GM10248 (cell line): ENCODE measurements around the gene NRG2.

Source experiments
- CTCF ChIA-PET: fragments of 300-600 bp; sonication (Branson Sonifier 250); formaldehyde crosslinking; extraction: SDS; loops from one replicate; lab custom pipeline; 2021; ENCODE audit warnings: antibody characterized with exemption; lab: Yijun Ruan, JAX
- POLR2A ChIA-PET: fragments of 350-650 bp; sonication (Branson Sonifier 250); formaldehyde crosslinking; extraction: SDS; loops from one replicate; lab custom pipeline; 2020; ENCODE audit warnings: antibody characterized with exemption; lab: Yijun Ruan, JAX
- DNase-seq: peaks from one replicate; pipeline ENCODE4 v3.0.0; 2012; ENCODE audit errors: extremely low spot score
- TF ChIP-seq, protein P1 (sequence below): IDR thresholded peaks from 2 replicates; pipeline ENCODE4 v1.5.1; 2012; ENCODE audit warnings: mild to moderate bottlenecking, low read depth; ENCODE audit errors: extremely low read depth, missing control alignments, control extremely low read depth

The NRG2 gene

DNA sequence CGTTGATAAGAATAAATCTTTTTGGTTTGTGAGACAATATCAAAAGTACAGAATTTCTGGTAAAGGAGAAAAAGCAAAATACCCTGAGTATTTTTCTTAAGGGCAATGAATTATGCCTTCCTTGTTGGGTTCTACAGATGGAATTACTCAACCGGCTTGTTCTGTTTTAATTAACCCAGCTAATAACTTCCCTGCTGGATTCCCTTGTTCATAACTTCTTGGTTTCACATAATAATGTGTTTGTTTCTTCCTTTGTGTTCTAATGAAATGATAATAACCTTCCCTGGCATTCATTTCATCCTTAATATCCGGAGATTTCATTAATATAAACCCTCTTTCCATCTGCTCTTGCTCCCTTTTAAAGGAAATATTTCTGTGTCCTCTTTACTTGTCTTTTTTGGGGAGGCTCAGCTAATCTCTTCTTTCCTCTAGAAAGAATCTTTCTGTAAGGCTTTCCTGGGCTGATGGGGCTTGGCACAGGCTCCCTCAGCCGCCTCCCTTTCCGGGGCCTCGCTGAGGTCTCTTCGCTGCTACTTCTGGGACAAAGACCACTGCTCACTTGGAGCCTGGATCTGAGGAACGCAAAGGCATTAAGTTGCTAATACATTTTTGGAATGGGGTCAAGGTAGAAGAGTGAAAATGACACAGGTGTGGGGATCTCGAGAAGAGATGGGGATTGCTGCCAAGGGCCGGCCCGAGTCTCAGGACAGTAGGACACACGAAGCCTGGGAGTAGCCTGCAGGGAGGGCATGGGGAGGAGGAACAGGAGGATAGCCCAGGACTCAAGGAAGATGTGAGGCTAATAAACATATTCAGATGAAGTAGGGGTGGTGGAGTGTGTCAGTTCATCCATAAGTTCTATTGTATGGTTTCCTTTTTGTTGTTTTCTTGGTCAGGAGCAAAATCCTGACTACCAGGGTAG lies 118.5 kb downstream of the NRG2 start:
- TF ChIP-seq, protein P1, sequence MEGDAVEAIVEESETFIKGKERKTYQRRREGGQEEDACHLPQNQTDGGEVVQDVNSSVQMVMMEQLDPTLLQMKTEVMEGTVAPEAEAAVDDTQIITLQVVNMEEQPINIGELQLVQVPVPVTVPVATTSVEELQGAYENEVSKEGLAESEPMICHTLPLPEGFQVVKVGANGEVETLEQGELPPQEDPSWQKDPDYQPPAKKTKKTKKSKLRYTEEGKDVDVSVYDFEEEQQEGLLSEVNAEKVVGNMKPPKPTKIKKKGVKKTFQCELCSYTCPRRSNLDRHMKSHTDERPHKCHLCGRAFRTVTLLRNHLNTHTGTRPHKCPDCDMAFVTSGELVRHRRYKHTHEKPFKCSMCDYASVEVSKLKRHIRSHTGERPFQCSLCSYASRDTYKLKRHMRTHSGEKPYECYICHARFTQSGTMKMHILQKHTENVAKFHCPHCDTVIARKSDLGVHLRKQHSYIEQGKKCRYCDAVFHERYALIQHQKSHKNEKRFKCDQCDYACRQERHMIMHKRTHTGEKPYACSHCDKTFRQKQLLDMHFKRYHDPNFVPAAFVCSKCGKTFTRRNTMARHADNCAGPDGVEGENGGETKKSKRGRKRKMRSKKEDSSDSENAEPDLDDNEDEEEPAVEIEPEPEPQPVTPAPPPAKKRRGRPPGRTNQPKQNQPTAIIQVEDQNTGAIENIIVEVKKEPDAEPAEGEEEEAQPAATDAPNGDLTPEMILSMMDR, result no peak
- DNase-seq, result no peak
- CTCF ChIA-PET, result interaction anchor here (0.8 to 2.2 kb wide), 5 partner anchors 9 to 222 kb away, joined by 3 to 13 read pairs (median 5); no protein-coding TSS in a partner anchor
- POLR2A ChIA-PET, result no interaction called here

DNA sequence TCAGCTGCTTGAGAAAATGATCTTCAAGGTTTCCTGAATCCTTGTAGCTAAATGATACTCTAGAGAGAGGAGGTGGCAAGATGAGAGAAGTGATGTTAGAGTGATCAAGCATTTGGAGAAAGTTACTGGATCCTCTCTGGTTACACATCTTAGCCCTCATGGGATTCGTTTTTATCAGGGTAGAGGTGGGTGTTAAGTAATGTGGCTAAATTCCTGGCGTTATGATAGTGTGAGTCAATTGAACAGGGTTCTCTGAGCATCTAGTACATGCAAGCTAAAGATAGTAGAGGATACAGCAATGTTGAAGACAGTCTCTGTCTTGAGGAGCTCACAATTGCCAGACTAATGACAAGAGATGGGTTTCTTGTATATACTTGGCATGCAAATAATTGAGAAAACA lies 123.8 kb downstream of the NRG2 start:
- ChIA-PET CTCF (interaction anchor here (0.8 to 12.0 kb wide), 6 partner anchors 9 to 76 kb away, joined by 3 to 80 read pairs (median 3); no protein-coding TSS in a partner anchor), POLR2A (no interaction called here)
- no peak for DNase-seq
- TF ChIP-seq, protein P1, result no peak

DNA sequence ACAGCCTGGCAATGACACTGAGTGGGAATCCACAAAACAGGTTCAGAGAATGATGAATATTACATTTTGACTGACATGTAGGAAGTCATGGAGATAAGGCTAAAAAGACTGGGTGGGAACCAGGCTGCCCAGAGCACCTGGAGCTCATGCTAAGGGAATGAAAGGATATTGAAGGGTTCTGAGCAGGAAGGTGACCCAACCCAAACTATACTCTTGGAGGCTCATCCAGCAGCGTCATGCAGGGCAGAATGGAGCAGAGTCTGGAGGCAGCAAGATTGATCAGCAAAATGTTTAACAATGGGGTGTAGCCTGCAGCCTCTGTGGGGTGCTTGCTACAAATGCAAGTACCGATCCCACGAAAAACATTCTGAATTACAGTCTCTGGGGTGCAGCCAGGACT lies 127.3 kb downstream of the NRG2 start:
- TF ChIP-seq, protein P1, result no peak
- CTCF ChIA-PET, result interaction anchor here (0.9 to 12.0 kb wide), 7 partner anchors 10 to 150 kb away, joined by 3 to 80 read pairs (median 5); no protein-coding TSS in a partner anchor
- POLR2A ChIA-PET, result no interaction called here
- no peak for DNase-seq

DNA sequence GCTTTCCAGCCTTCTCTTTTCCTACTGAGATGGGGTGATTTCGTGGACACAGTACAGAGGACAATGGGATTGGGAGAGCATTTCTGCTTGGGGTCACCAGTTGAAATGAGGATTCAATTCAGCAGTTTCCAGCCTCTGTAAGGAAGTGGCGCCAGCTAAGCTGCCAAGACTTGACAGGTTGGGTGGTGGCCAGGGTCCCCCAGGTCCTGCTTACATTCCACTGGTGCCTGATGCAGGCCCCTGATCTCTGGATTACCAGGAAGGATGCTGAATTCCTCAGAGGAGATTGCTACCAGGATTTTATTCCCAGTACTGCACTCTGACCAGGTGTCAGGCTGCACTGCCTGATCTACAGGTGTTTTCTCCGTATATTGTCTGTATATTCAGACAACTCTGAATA lies 127.8 kb downstream of the NRG2 start:
- ChIA-PET CTCF (interaction anchor here (0.9 to 12.0 kb wide), 10 partner anchors 10 to 150 kb away, joined by 3 to 80 read pairs (median 4); no protein-coding TSS in a partner anchor), POLR2A (no interaction called here)
- DNase-seq, result no peak
- TF ChIP-seq, protein P1, result no peak

DNA sequence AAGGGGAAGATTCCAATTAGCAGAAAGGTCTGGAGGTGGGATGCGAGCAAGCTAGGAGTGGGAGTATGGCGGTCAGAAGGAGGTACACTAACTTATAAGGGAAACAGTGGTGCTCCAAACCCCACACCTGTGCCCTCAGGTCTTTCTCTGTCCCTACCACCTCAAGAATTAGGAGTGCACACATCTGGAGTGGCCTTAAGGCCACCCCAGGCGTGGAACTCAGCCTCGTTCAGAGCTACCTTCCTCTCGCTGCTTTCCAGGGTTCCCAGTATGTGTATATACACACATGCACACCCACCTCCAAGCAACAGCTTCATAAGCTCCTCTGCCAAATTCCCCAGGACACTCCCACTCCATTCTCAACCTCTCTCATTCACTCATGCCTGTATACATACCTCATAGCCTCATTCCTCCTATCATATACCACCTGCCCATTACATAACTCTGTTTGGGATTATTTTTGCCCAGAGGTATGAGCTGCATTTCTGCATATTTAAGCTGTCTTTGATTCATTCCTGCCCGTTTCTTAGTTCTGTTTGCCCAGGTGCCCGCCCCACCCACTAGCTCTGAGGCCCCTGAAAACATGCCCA lies 128.8 kb downstream of the NRG2 start:
- TF ChIP-seq, protein P1, result no peak
- DNase-seq, result no peak
- POLR2A ChIA-PET, result no interaction called here
- CTCF ChIA-PET, result interaction anchor here (1.0 to 12.0 kb wide), 8 partner anchors 9 to 148 kb away, joined by 3 to 80 read pairs (median 4); no protein-coding TSS in a partner anchor

DNA sequence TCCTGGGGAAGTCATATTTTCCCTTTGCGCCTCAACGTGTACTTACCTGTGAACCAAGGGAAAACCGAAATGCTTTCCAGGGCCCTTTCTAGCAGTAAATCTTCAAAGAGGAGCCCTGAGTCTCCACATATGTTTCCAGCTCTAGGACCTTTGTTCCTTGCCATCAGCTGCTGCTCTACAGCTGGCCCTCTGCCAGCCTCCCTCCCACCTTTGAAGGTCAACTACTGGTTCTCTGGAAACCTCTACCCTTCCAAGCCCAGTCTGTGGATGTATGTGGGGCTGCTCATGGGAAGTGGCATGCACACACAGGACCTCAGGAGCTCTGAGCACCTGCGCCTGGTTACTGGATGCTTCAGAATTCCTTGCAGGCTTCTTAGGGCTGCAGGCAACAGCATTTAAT lies 130.3 kb downstream of the NRG2 start:
- ChIA-PET POLR2A (no interaction called here), CTCF (interaction anchor here (1.0 to 12.0 kb wide), 6 partner anchors 10 to 147 kb away, joined by 3 to 80 read pairs (median 4); no protein-coding TSS in a partner anchor)
- TF ChIP-seq, protein P1, result no peak
- no peak for DNase-seq
